LHCN-M2 (cell line): ENCODE results near the gene TOMM20. TPM values are rescaled to one million over a fixed set of nuclear protein-coding genes. Genes with fewer than 3 reads are reported as not detected.
A peak's percentile ranks its signal among the peaks of the same experiment; 100 is the strongest.

ENCODE experiments used
- DNase-seq: peaks from one replicate; pipeline ENCODE4 v3.0.0-alpha.2; 2012; ENCODE audit warnings: low read depth
- total RNA-seq: library from RNA; depleted of rRNA; stranded (reverse); fragments of >200 nt; gene quantifications from 2 replicates; pipeline ENCODE4 v1.2.3, GENCODE V29; 2014

Gene TOMM20
- total RNA-seq, 1 experiment from 2014 or later = 113 TPM

DNA sequence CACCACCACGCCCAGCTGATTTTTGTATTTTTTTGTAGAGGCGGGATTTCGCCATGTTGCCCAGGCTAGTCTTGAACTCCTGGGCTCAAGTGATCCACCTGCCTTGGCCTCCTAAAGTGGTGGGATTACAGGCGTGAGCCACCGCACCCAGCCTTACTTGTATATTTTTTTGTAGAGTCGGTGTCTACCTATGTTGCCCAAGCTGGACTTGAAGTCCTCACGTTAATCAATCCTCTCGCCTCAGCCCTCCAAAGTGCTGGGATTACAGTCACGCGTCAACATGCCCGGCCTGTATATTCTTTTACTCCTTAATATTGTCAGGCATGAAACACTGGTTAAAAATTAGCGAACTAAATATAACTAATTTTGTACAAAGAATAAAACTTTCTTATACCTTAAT lies 5.5 kb upstream of the TOMM20 start:
- DNase-seq = no peak

DNA sequence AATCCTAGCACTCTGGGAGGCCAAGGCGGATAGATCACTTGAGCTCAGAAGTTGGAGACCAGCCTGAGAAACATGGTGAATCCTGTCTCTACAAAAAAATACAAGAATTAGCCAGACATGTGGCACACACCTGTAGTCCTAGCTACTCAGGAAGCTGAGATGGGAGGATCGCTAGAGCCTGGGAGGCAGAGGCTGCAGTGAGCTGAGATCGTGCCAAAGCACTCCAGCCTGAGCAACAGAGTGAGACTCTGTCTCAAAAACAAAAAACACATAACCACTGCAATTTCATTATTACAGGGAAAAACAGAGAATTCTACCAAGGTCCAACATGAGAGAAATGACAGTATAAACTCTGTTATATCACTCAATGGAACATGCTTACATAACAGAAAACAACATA lies 4.4 kb upstream of the TOMM20 start:
- DNase-seq = no peak

DNA sequence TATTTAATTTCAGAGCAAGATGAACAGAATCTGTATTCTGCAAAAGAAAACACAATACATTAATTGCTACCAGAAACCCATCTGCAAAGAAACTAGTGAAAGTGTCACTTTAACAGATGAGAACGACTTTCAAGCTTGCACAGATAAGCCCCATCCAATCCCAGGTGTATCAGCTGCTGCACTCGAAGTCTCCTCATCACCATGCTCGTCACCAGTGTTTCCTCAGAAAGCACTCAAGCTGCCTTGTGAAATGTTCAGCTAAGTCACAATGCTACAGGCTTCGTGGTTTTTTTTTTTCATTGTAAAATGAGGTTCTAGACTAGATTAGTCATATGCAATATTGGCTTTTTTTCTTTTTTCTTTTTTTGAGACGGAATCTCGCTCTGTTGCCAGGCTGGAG lies 3.3 kb upstream of the TOMM20 start:
- DNase-seq = peak; percentile 21

DNA sequence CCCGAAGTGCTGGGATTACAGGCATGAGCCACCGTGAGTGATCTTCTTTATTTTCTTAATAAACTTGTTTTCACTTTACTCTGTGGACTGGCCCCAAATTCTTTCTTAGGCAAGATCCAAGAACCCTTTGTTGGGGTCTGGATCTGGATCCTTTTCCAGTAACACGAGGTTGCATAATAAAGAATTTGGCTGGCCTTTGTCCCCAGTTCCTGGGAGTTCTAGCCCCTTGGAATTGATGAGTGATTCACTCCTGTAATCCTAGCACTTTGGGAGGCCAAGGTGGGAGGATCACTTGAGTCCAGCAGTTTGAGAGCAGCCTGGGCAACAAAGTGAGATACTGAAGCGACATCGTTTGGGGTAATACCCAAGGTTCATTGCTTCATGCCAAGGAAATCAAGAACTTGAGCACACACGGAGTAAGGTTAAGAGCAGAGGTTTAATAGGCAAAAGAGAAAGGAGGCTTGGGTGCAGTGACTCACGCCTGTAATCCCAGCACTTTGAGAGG lies 2.2 kb upstream of the TOMM20 start:
- no peak for DNase-seq

DNA sequence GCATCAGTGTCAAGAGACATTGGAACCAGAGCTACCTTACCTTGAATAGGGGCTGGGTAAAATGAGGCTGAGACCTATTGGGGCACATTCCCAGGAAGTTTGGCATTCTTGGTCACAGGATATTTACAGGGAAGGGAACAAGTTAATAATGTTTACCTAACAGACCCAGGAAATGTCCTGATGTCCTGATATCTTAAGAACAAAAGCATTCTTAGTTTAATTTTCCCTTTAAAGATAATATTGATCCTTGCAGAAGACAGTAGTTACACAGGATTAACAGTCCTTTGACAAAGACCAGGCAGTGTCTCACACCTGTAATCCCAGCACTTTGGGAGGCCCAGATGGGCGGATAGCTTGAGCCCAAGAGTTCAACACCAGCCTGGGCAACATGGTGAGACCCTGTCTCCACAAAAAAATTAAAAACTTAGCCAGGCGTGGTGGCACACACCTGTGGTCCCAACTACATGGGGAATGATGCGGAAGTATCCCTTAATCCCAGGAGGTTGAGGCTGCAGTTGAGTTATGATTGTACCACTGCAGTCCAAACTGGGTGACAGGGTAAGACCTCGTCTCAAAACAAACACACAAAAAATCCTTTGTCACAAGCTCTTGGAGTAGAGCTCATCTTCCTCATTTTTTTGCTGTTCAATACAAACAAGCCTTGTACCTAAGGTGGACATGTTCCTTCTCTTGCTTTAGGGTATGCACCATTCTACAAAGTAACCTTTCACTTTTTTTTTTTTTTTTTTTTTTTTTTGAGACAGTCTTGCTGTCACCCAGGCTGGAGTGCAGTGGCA lies 1.3 kb upstream of the TOMM20 start:
- DNase-seq = no peak

DNA sequence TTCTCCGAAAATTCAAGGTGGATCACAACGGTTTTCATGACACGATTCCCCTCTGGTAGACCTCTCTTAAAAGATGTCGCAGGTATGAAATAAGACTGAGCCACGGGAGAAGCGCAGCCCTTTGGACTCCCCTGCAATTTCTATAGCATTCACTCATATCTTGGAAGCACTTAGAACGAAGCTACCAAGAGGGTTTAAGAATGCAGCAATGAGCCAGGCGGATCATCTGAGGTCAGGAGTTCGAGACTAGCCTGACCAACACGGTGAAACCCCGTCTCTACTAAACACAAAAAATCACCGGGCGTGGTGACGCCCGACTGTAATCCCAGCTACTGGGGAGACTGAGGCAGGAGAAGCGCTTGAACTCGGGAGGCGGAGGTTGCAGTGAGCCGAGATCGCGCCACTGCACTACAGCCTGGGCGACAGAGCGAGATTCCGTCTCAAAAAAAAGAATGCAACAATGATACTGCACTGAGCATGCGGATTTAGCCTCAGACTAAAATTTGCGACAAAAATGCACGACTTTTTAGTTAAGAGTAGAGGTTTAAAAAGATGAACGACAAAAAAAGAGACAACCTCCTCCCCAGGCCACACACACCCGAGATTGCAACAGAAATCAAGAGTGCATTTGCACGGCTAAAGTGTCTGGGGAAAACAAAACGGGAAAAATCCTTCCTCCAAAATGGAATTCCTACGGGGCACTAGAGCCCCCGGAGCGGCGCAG lies 743 bp downstream of the TOMM20 start:
- DNase-seq = peak; percentile 13

DNA sequence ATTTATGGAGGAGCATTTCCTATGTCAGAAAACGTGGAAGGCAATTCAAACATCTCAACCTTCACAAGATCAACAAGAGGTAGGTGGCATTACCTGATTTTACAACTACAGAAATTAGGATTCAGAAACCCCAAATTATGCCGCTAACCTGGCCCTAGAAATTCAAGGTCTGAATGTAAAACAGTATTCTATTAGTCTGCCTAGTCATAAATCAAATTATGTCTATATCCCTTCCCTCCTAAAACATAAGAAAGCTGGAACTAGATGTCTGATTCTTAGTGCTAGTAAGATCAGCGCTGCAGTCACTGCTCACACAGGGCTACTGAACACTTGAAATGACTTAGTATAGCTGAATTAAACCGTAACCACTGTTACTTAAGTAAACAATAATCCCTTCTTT lies 1.4 kb downstream of the TOMM20 start:
- no peak for DNase-seq

DNA sequence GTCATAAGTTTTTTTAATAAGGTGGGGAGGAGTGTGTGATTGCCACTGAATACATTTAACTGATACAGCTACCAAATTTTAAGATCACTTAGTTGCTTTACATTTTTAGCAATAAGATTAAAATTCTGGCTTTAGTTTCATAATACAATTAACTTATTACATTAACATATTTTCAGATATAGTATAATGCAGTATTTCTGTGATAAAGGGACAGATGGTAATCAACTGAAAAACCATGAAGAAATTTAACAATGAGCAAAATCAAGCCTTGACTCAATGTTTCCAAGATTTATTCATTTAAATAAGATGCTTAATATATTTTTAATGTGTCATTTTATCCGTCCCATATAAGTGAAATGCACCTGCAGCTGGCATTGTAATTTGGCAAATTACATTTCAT lies 4.0 kb downstream of the TOMM20 start:
- no peak for DNase-seq

DNA sequence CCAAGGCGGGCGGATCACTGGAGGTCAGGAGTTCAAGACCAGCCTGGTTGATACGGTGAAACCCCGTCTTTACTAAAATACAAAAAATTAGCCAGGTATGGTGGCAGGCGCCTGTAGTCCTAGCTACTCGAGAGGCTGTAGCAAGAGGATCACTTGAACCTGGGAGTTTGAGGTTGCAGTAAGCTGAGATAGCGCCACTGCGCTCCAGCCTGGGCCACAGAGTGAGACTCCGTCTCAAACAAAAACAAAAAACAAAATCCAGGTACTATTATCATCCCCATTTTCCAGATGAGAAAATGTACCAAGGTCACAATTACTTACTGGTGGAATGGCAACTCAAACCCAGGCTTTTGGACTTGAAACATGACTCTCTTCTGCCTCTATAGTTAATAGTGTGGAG lies 4.5 kb downstream of the TOMM20 start:
- no peak for DNase-seq

DNA sequence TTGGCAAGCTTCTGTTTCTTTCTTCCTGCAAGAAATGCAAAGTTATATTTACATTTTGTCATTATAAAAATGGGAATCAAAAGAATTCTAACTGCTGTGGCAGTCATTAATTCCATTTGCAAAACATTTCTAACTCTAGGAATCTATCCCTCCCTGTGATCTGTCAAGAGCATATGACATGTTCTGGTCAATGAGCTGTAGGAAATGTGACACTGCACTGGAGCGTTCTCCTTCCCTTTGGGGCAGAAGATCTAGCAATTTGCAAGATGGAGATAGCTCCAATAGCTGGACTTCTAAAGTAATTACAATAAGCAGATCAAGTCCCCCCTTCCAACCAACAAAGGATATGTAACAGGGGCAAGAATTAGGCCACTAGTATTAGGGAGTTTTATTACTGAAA lies 6.3 kb downstream of the TOMM20 start:
- no peak for DNase-seq

DNA sequence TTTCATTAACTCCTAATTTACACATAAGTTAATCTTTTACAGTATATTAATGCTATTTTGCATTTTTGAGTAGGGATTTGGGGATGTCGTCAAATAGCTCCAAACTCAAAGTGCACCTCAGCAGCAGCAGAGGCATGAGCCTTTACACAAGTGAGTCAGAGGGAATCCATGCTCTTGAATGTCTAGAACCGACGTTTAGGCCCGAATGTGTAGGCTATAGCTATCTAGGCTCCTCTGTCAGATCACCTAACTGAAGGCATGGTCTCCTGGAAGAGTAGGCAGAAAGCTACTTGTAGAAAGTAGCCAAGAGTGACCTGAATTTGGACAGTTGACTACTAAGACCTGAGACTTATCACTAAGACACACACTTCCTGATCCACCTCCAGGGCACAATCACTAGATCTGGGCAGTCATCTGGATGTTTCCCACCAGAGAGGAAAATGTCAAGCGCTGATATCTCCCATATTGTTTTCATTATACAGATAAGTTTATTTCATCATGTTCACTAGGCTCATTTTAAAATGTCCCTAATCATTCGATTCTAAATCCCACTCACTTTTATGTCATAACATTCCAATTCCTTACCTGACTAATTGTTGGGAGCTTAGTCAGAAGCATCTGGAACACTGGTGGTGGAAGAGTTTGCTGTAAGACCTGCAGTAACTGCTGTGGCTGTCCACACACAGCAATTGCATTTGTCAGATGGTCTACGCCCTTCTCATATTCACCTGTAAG lies 15.3 kb downstream of the TOMM20 start:
- DNase-seq = no peak

DNA sequence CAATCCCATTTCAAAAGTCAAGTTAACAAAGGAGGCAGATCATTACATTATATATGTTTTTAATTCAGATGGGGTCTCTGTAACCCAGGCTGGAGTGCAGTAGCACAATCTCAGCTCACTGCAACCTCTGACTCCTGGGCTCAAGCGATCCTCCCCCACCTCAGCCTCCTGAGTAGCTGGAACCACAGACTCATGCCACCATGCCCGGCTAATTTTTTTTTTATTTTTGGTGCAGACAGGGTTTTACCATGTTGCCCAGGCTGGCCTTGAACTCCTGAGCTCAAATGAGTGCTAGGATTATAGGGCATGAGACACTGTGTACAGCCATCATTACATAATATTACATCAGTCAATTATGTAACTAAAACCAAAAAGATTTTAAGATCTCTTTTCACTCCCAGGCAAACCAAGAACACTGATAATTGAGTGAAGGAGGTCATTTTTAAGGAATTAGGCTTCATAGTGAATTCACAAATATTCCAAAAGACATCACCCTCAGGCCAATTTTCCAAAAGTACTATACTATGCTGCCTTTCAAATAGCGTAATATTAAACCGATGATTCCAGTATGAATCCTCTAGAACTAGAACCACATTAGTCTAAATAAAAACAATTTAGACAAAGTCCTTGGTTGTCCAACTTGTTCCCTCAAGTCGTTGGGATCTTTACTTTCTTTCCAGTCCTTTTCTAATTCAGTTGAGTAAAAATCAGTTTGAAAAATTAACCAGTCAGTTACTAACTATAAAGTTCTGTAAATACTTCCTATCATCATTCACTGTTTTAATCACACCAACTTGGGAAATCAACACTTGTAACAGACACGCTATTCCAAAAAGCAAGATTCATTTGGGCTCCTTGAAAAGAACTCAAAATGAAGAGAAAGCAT lies 16.1 kb downstream of the TOMM20 start:
- DNase-seq = no peak

DNA sequence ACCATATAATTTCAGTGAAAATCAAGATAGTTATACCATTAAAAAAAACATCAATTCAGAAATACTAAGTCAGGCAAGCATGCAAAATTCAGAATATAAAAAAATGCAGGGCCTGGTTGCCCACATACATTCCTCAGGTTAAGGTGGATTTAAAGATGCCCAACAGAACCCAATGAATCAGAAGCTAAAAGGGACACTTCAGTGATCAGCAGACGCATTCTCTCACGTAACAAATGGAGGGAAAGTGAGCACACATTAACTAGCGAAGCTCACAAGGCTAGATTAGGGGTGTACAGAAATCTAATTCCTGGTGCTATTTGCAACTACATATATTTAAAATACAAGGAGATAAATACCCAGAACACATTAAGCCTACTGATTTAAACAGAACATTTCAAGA lies 17.5 kb downstream of the TOMM20 start:
- DNase-seq = no peak

DNA sequence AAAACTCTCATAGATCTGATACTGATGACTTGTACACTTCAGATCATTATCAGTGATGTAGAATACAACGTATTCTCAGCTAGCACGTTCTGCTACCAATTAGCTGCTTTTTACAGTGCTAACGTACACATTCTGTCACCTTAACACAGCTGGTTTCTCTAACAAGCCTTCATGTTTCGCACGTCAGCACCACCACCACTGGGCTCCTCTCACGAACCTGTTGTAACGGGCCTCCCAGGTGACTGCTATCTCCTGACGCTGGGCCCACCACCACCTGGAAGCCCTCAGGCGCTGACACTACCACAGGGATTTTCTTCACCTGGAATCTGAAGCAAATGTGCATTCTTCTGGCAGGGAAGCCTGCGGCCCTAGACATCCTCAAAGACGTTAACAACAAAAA lies 19.8 kb downstream of the TOMM20 start:
- DNase-seq = no peak

DNA sequence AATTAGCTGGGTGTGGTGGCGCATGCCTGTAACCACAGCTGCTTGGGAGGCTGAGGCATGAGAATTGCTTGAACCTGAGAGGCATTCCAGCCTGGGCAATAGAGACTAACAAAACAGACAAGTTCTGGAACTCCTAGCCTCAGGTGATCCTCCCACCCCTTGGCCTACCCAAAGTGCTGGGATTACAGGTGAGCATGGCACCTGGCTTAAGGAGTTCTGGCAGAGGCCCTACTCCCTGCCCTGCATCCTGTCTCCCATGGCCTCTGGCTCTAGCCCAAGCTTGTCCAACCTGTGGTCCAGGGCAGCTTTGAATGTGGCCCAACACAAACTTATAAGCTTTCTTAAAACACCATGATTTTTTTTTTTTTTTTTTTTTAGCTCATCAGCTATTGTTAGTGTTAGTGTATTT lies 20.4 kb downstream of the TOMM20 start:
- DNase-seq = no peak

DNA sequence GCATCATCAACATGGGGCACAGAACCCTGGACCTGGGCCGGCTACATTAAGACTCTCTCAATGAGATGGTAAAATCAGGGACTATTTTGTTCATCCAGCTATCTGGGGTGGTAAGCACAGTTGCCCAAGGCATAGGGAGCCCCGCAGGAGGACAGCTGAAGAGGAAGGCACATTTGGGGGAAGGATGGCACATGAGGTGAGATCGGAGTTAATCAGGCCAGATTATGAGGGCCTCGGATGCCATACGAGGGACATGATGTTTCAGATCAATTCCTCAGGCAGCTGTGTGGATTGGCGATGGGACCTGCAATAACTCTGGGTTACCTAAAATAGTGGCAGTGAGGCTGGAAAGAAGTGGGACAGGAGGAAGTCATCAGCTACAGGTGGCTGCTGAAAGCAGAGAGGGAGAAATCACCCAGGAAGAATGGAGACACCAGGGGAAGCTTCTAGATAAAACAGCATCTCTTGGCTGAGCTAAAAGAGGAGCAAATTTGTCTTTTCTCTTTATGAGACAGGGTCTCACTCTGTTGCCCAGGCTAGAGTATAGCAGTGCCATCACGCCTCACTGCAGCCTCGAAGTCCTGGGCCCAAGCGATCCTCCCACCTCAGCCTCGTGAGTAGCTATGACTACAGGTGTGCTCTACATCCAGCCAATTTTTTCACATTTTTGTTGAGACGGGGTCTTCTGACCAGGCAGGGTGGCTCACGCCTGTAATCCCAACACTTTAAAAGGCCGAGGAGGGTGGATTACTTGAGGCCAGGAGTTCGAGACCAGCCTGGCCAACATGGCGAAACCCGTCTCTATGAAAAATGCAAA lies 21.1 kb downstream of the TOMM20 start:
- DNase-seq = no peak

DNA sequence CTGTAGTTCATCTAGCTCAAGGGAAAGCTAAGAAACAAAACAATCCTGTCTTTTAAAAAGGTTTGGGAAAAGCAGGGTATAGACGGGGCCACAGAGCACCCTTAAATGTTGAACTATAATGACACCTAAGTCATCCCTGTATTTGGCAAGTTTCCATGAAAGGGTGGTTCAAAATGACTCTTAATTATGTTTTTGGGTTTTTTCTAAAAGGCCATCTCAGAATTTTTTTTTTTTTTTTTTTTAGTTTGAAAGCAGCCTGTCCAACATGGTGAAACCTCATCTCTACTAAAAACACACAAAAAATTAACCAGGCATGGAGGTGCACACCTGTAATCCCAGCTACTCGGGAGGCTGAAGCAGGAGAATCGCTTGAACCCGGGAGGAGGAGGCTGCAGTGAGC lies 22.2 kb downstream of the TOMM20 start:
- no peak for DNase-seq

DNA sequence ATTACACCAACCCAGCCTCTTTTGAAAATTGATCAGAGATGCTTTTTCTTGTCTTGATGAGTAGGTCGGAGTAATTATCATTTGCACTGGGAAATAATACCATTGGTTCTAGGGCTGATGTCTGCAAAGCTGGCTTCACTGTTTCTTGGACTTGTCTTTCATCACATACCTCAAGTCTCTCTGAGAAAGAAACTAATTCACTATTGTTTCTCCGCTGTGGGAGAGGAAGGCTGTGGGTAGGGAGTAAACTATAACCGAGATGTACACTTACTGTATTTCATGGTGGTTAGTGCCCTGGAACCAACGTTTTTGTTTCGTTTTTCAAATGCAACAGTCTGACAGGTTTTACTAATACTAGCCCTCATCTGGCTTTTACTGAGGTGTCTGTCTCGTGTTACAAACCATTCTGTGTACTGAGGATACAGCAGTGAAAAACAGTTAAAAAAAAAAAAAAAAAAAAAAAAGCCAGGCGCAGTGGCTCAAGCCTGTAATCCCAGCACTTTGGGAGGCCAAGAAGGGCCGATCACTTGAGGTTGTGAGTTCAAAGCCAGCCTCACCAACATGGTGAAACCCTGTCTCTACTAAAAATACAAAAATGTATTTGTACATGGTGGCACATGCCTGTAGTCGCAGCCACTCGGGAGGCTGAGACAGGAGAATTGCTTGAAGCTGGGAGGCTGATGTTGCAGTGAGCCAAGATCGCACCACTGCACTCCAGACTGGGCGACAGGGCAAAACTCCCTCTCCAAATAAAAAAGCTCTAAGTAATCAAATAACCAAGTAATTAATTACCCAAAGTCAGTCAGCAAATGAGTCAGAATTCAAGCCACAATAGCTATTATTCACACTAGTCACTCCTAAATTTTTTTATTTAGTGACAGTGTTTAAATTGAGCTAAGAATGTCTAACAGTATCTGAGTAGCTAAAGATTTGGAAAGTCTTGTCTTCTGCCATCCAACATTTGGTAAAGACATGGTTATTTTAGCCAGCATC lies 23.3 kb downstream of the TOMM20 start:
- DNase-seq = no peak

DNA sequence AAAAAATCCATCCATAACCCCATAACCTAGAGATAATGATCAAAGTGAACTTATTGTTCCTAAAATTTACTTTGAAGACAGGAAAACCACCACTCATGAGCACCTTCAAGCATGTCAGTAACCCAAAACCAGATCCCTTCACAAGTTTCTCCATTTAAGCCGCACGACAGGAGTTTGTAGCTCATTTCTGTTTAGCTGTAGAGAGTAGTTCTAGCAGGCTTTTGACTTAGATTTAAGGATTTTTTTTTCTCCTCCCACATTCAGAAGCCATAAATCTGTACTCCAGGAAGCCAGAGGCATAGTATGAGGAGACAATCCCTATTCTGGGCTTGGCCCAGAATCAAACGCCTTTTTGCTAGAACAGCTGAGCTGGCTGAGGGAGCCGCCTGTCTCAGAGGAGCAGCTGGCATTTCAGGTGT lies 25.6 kb downstream of the TOMM20 start:
- peak; percentile 61 for DNase-seq
